ENCODE data around the gene SEC22C. TPM values are rescaled to one million over a fixed set of nuclear protein-coding genes. Genes with fewer than 3 reads are reported as not detected.

SEC22C gene
- total and polyA plus RNA-seq, 2 donors (not counting 1 experiment from before 2014, with no cell fraction given): 19.2 to 44.8 TPM

DNA sequence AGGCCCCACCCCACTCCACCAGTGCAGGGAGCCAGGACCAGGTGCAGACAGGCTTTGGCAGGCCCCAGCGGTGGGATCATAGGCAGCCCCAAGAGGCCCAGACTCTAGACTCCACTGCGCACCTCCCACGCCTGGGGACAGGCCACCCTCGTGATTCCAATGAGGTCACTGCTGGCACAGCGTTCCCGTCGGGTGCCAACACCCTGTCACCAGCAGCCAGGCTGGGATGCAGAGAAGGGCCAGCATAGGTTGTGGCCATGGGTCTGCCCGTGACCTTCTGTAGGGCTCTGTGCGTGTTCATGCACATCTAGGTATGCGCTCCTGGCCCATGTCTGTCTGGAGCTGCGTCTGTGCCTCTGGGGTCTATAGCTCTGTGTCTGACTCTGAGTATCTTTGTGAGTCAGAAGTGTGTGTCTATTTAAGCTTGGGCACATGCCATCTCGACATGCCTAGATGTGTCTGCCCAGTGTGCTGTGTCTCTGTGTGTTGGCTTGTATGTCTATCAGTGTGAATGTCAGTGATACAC lies 66.3 kb downstream of the SEC22C start:
- H2AFZ ChIP-seq (ENCODE audit: insufficient read depth, low read depth, low read length, poor library complexity, severe bottlenecking): no peak overlapping the region
- no peak for DNase-seq
- Mint-ChIP-seq H3K4me1 (peaks cover 12% of the 10 kb centered on the region), H3K27ac (no peak overlapping the region), H3K9me3 (ENCODE audit: insufficient read depth) (no peaks in the 10 kb centered on the region), H3K27me3 (no peaks in the 10 kb centered on the region), H3K4me3 (no peak overlapping the region)
- no peak overlapping the region for H3K4me2 ChIP-seq (replicated peaks; ENCODE audit: low read depth, low read length, poor library complexity, severe bottlenecking)
- H3K27me3 ChIP-seq (replicated peaks in 1 of 4; ENCODE audit: control extremely low read depth in 1 of 4, control insufficient read depth in 3 of 4, insufficient read depth in 4 of 4, low read length in 3 of 4): peaks cover 0 to 4% (median 1%) of the 10 kb centered on the region in 4 experiments
- H3K4me1 ChIP-seq (ENCODE audit: control insufficient read depth in 2 of 2, insufficient read depth in 2 of 2, low read length in 2 of 2): peaks cover 9 to 10% of the 10 kb centered on the region in 2 donors
- WGBS (ENCODE audit: insufficient coverage): 95% methylated on average over 12 of the region's 12 CpGs
- ATAC-seq (ENCODE audit: low read depth): no peak
- no peak overlapping the region for H3K4me3 ChIP-seq (ENCODE audit: control extremely low read depth in 1 of 5, extremely low read depth in 1 of 5, insufficient read depth in 1 of 5, low read depth in 2 of 5, low read length in 4 of 5)
- POLR2A ChIA-PET: no interaction called here
- CTCF ChIA-PET: no interaction called here
- H3K27ac ChIP-seq (ENCODE audit: low read length in 2 of 2): no peak overlapping the region
- TF ChIP-seq, protein P1, sequence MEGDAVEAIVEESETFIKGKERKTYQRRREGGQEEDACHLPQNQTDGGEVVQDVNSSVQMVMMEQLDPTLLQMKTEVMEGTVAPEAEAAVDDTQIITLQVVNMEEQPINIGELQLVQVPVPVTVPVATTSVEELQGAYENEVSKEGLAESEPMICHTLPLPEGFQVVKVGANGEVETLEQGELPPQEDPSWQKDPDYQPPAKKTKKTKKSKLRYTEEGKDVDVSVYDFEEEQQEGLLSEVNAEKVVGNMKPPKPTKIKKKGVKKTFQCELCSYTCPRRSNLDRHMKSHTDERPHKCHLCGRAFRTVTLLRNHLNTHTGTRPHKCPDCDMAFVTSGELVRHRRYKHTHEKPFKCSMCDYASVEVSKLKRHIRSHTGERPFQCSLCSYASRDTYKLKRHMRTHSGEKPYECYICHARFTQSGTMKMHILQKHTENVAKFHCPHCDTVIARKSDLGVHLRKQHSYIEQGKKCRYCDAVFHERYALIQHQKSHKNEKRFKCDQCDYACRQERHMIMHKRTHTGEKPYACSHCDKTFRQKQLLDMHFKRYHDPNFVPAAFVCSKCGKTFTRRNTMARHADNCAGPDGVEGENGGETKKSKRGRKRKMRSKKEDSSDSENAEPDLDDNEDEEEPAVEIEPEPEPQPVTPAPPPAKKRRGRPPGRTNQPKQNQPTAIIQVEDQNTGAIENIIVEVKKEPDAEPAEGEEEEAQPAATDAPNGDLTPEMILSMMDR (IDR thresholded peaks at IDR 0.05): no peak
- no peak overlapping the region for H3K9ac ChIP-seq (ENCODE audit: low read length)
- intact Hi-C loops (cut with micrococcal nuclease): no loop called here
- no peaks in the 10 kb centered on the region for H3K79me2 ChIP-seq (ENCODE audit: control insufficient read depth, insufficient read depth, low read length)
- H4K20me1 ChIP-seq (ENCODE audit: control insufficient read depth, insufficient read depth, low read length, poor library complexity, severe bottlenecking): no peaks in the 10 kb centered on the region
- H3K9me3 ChIP-seq (ENCODE audit: control extremely low read depth in 1 of 3, control insufficient read depth in 2 of 3, insufficient read depth in 1 of 3, low read length in 2 of 3): no peaks in the 10 kb centered on the region
- H3K36me3 ChIP-seq (replicated peaks in 1 of 2; ENCODE audit: control extremely low read depth in 1 of 2, control insufficient read depth in 1 of 2, extremely low read depth in 1 of 2, insufficient read depth in 2 of 2, low read length in 1 of 2): no peaks in the 10 kb centered on the region

- 96% methylated on average over 4 of the region's 4 CpGs for WGBS (ENCODE audit: insufficient coverage)
- Histone ChIP-seq H3K27me3 (replicated peaks in 1 of 4; ENCODE audit: control extremely low read depth in 1 of 4, control insufficient read depth in 3 of 4, insufficient read depth in 4 of 4, low read length in 3 of 4) (peaks cover 0 to 4% (median 1%) of the 10 kb centered on the region in 4 experiments), H3K9me3 (ENCODE audit: control extremely low read depth in 1 of 3, control insufficient read depth in 2 of 3, insufficient read depth in 1 of 3, low read length in 2 of 3) (no peaks in the 10 kb centered on the region), H3K36me3 (replicated peaks in 1 of 2; ENCODE audit: control extremely low read depth in 1 of 2, control insufficient read depth in 1 of 2, extremely low read depth in 1 of 2, insufficient read depth in 2 of 2, low read length in 1 of 2) (no peaks in the 10 kb centered on the region), H2AFZ (ENCODE audit: insufficient read depth, low read depth, low read length, poor library complexity, severe bottlenecking) (no peak overlapping the region), H3K4me3 (ENCODE audit: control extremely low read depth in 1 of 5, extremely low read depth in 1 of 5, insufficient read depth in 1 of 5, low read depth in 2 of 5, low read length in 4 of 5) (no peak overlapping the region), H4K20me1 (ENCODE audit: control insufficient read depth, insufficient read depth, low read length, poor library complexity, severe bottlenecking) (no peaks in the 10 kb centered on the region), H3K4me2 (replicated peaks; ENCODE audit: low read depth, low read length, poor library complexity, severe bottlenecking) (no peak overlapping the region), H3K4me1 (ENCODE audit: control insufficient read depth in 2 of 2, insufficient read depth in 2 of 2, low read length in 2 of 2) (peaks cover 9 to 10% of the 10 kb centered on the region in 2 donors), H3K79me2 (ENCODE audit: control insufficient read depth, insufficient read depth, low read length) (no peaks in the 10 kb centered on the region), H3K9ac (ENCODE audit: low read length) (no peak overlapping the region), H3K27ac (ENCODE audit: low read length in 2 of 2) (no peak overlapping the region)
- H3K9me3 Mint-ChIP-seq (ENCODE audit: insufficient read depth): no peaks in the 10 kb centered on the region
- no peak overlapping the region for H3K4me3 Mint-ChIP-seq
- DNase-seq (no peak), ATAC-seq (ENCODE audit: low read depth) (no peak)
- CTCF ChIA-PET: no interaction called here
- POLR2A ChIA-PET: no interaction called here
- intact Hi-C loops (cut with micrococcal nuclease): no loop called here
- no peak overlapping the region for H3K27ac Mint-ChIP-seq
- peaks cover 12% of the 10 kb centered on the region for H3K4me1 Mint-ChIP-seq
- TF ChIP-seq, protein P1 (IDR thresholded peaks at IDR 0.05): no peak
- TF ChIP-seq EZH2 (IDR thresholded peaks at IDR 0.05; ENCODE audit: borderline replicate concordance, insufficient read depth, low read depth, low read length, poor library complexity, severe bottlenecking): no peak
- H3K27me3 Mint-ChIP-seq: no peaks in the 10 kb centered on the region
Observed at GRCh38 chr3:42514876-42515275, 66.9 kb downstream of the SEC22C start.

Data from B cell (primary cell).